Activated gamma-delta T cell treated with anti-CD3 and anti-CD28 coated beads, Interleukin-2, amount 50 U/mL, for 16 hours (primary cell): ENCODE measurements around the gene DTNB.
"Not testable (repeated sequence)": the region's sequence is repeated elsewhere in the genome, so short reads cannot be mapped to it uniquely, and the experiment has no call there.

ENCODE experiments used
- DNase-seq: peaks from one replicate; pipeline ENCODE4 v3.0.0-alpha.2; 2020; ENCODE audit warnings: low read depth

Gene DTNB

DNA sequence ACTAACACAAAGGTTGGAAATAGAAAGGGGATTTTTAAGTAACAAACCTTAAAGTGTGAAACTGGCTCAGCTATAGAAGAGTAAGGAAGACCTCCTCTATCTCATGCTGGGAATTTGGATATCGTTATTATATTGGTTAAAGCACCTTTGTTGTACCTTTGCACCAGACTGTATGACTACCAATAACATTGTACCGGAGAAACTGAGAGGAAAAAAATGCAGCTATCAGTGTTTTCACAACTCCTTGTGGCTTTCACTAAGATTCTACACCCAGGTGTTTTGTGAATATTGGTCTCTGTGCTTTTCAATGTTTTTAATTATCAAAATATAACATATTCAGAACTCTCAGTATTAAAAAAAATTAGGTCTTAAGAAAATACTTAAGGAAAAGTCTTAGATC, 48.7 kb downstream of the DTNB start:
- DNase-seq = no peak

GRCh38 chr2:25623361-25623760, 50.0 kb downstream of the DTNB start:
- DNase-seq = no peak

DNA sequence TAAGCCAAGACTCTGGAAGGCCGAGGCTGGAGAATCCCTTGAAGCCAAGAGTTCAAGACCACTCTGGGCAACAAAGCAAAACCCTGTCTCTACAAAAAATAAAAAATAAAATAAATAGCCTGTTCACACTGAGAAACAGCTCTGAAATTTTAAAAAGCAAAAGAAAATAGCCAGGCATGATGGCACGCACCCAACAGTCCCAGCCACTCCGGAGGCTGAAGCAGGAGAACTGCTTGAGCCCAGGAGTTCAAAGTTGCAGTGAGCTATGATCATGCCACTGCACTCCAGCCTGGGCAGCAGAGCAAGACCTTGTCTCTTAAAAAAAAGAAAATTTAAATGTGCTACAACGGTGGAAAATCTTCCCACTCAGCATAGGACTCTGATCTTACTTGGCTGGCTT, 52.7 kb downstream of the DTNB start:
- no peak for DNase-seq

DNA sequence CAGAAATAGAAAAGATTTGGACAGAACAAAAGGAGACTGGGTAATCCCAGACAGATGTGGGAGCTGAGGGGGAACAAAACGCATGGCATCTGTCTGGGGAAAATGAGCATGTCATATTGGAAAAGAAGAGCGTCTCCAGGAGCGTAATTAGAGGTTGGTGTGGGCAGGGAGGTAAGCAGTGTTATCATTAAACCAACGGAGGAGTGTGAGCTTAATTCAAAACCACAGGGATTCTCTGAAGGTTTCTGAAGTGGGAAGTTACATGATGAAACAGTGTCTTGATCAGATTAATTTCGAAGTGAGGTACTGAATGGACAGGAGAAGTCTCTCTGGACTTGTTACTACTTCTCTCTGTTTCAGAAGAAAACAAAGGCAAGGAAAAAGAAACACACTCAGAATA, 53.3 kb downstream of the DTNB start:
- DNase-seq = no peak

DNA sequence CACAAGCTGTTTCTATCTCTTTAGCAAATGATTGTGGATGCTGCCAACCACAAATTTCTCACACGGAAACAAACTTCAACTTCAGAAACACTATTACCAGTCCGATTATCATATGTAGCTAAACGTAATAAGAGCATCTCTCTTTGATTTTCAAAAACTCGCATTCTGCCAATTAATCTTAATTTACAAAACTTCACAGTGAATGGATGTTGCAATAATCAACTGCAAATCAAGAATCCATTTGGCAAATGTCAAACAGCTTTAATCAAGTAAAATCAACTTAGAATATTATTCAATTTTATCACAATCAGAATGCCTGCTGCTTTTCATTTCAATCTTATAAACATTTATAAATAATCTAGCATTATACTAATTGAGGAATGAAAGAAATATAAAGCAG, 54.2 kb downstream of the DTNB start:
- DNase-seq = no peak

DNA sequence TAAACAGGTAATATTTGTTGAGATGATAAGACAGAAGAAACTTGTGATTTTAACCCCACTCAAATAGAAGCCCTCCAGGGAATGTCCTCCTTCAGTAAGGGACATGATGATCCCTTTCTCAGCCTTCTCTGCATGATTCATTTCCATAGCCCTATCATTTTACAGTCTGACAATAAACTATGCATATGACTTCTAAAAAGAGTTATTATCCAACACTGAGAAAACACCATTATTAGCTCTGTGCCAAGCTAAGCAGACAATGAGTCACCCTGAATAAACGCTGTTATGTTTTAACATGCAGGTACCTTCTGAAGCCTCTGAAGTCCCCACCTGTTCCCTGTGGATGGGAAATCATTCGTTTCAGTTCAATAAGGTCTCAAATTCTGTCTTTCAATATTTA, 54.7 kb downstream of the DTNB start:
- DNase-seq = no peak

GRCh38 chr2:25617948-25618646, 55.3 kb downstream of the DTNB start:
- DNase-seq = no peak

DNA sequence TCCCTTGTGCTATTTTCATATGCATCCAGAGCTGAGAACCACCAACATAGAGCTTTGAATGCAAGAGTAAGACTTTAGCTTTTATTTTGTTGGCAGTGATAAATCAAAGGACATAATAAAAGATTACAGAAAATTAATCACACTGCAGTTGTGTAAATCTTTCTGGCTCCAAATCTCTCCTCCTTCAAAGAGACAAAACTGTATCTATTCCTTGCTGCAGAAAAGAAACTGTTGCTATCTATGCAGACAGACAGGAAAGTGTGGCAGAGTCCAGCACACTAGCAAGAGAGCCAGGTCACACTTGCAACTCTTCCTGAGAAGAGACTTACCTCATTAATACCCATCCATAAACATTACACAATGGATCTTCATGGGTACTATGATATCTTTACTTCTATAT, 57.5 kb downstream of the DTNB start:
- DNase-seq = no peak

DNA sequence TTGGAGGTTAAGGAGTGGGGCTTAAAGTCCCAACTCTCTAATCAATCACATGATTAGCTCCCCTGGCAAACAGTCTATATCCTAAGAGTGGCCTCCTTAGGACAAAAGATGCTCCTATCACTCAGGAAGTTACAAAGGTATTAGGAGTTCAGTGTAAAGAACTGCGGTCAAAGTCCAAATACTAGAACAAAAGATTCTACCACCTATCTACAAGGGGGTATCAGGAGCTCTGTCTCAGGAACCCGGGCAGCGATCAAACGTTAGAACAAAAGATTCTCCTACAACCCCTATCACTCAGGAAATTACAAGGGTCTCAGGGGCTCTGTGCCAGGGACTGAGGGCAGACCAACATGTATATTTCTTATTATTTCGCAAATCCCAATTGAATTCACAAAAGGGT, 58.0 kb downstream of the DTNB start:
- DNase-seq = no peak

GRCh38 chr2:25614711-25615110, 58.7 kb downstream of the DTNB start:
- no peak for DNase-seq

- DNase-seq = no peak
Measured at GRCh38 chr2:25608718-25609117, 64.7 kb downstream of the DTNB start.

DNA sequence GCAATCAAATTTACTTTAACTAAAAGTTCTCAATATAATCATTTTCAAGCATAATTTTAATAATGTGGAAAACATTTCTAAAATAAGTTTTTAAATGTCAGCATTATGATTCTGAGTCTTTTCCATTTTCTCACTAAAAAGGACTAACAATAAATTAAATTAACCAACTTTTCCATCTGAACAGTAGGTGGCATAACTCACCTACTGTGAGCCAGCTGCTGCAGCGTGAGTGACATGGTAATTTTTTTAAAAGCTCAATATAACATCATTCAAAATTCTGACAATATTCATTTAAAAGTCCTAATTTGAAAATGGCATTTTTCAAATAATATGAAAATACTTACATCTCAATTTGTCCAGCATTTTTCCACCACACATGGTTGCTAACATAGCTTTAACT, 66.5 kb downstream of the DTNB start:
- no peak for DNase-seq

DNA sequence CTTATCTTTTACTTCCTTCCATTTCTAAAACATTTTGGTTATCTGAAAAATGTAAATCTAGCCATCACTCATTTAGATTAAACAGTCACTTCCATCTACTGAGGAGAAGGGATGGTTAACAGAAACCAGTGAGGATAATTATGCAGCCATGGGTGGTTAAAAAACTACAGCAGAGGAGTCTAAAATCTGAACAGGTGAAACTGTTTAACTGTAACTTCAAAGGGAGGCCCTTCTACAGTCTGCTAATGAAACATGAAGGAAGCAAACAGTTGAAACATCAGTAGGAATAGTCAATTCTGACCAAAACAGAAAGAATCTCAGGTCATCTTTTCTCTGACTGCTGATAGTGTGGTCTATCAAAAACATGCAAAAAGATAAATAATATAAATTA, 71.0 kb downstream of the DTNB start:
- DNase-seq = no peak

GRCh38 chr2:25601711-25602332, 71.6 kb downstream of the DTNB start:
- DNase-seq = not testable (repeated sequence)

DNA sequence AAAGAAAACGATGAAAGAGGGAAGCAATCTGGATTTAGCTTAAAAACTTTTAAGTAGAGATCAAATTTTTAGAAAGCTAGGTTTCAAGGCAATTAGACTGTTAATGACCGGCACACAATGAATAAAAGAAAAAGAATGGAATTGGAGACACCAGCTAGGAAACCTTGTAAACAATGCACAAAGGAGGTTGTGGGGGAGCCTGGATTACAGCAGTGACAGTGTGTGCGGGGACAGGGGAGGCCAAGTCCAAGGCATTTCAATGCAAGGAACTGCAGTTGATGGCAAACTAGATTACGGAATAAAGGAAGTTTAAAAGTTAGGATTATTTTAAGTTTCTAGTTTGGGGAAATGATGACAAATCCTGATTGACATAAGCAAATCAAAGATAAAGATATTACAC, 74.5 kb downstream of the DTNB start:
- no peak for DNase-seq

- DNase-seq = no peak
Measured at GRCh38 chr2:25598332-25598731, 75.0 kb downstream of the DTNB start.

DNA sequence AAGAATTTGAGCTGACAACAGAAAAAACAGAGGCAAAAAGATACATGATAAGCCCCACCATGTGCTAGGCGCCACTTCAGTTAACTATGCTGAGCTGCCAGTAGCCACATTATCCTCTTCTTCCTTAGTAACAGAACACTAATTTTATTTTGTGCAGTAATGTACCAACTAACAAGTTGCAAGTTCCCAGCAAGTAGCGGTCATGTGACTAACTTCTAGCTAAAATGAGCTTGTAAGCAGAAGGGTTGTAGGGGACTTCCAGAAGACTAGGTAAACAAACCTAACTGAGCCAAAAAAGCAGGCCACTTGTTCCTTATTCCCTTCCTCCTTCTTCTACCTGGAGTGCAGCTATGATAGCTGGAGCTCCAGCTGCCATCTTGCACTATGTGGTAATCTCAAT, 75.5 kb downstream of the DTNB start:
- no peak for DNase-seq

GRCh38 chr2:25596516-25597244, 76.7 kb downstream of the DTNB start:
- DNase-seq = no peak

DNA sequence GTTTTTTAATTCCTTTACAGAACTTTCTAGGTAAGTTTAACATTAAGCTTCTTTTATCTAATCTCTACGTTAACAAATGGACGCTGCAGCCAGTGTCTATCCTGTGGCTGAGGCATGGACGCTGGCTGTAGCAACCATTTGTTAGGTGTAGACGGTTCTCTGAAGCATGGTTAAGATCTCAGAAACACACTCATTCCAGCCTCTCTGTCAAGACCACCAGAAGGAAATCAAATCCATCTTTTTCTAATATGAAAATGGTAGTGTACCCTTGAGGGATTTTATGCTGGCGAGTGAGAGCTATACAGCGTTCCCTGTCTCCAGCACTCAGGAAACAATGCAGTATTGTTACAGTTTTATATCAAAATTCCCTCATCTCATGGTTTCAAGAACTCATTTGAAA, 78.0 kb downstream of the DTNB start:
- no peak for DNase-seq

DNA sequence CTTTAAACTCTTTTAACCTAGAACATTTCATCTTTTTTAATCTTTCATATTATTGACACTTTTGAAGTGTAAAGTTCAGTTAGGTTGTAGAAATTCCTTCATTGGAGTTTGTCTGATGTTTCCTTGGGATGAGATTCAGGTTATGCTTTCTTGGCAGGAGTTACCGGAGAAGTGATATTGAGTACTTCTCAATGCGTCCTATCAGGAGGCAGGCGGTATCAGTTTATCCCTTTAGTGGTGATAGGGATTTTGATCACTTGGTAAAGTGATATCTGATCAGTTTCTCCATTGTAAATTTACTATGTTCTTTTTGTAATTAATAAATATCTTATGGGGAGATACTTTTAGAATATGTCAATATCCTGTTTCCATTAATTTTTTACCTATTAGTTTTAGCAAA, 78.4 kb downstream of the DTNB start:
- no peak for DNase-seq

DNA sequence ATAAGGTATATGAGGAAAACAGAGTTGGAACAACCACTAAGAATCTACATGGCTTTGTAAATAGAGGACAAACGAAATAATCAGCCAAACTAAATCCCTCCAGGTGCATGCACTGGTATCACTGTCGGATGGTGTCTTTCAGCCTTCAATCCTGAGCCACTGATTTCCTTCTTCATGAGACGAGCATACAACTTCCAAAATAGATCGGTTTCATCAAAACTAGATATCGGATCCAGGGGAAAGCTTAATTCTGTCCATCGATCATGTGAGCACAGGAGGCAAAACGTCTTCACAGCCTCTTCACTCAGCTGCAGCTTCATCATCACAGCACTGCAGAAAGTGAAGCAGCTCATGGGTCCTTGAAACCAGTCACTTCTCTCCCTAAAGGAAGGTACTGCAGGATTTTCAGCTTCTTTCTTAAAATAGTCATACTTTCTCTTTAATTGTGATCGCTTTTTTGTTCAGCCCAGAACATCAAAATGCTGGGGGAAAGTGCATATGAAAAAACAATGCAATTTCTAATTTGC, 80.5 kb downstream of the DTNB start:
- no peak for DNase-seq

- DNase-seq = no peak
Measured at GRCh38 chr2:25590921-25591505, 82.4 kb downstream of the DTNB start.

- DNase-seq = no peak
Measured at GRCh38 chr2:25589676-25590205, 83.6 kb downstream of the DTNB start.
